ENCODE results near the gene C2CD3.
A peak's percentile ranks its signal among the peaks of the same experiment; 100 is the strongest.
"Not testable (repeated sequence)": the region's sequence is repeated elsewhere in the genome, so short reads cannot be mapped to it uniquely, and the experiment has no call there.

Gene C2CD3

DNA sequence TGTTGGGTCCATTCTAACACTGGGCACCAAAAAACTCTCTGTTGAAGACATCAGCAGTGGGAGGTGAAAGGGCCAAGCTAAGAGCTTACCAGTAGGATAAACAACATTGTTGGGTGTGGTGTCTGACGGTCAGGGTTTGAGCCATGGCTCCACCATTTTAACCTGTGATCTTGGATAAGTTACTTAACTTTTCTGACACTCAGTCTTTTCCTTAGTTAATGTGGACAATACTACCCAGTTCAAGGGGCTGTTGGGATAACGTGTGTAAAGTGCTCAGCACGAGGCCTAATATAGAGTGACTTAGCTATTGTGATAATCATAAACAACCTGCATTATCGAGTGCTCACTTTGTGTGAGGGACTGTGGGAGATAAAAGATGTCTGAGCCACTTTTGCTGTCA lies 168.0 kb downstream of the C2CD3 start:
- DNase-seq (ENCODE audit: low spot score), result no peak

DNA sequence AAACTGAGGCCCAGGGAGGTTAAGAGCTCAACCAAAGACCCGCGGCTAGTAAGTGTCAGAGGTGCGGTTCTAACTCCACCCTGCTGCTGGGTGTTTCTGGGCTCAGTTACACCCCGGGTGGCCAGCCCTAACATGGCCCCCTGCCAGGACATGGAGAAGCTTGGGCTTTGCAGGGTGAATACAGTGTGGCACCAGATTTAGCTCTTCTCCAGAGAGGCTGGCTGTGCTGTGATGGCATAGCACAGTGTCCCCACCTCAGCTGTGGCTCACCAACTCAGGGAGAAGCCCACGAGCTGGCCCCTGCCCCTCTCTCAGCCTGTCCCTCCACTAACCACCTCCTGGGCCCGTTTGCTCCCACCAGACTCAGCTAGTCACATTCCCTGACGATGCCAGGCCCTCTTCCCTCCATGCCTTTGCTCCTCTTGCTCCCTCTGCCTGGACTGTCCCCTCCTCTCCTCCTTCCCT lies 168.9 kb downstream of the C2CD3 start:
- peak; percentile 89 for DNase-seq (ENCODE audit: low spot score)

DNA sequence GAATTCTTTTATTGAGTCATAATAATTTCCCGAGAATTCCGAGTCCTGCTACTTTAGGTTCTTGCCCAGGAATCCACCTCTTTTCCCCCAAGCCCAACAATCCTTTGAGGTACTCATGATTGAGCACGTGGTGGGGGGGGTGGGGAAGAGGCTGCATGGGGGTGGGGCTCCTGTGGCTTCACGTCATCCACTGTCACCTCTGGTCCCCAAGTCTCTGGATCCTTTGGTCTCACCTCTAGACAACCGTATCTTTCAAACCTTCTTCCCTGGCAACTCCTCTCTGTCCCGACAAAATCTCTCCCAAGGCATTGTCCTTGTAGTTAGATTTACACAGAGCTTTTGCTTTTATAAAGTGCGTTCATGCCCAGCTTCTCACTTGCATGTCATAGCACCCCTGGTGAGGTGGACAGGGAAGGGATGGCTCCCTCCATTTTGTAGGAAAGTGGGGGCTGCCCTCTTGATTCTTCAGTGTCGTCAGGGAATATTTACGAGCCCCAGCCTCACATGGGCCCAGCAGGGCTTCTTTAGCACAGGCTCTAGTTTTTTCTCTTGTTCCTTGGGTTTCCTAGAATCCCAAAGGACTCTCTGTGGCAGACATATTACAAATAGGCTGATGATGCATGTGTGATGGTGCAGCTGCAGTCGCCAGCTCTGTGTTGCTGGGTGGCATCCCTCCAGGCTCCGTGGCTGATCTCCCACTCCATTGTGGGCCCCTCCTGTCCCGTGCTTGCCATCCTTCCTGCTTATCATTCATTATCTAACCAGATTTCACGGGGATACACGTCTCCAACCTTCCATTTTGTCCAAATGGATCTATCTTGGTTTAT lies 170.3 kb downstream of the C2CD3 start:
- DNase-seq (ENCODE audit: low spot score), result no peak

DNA sequence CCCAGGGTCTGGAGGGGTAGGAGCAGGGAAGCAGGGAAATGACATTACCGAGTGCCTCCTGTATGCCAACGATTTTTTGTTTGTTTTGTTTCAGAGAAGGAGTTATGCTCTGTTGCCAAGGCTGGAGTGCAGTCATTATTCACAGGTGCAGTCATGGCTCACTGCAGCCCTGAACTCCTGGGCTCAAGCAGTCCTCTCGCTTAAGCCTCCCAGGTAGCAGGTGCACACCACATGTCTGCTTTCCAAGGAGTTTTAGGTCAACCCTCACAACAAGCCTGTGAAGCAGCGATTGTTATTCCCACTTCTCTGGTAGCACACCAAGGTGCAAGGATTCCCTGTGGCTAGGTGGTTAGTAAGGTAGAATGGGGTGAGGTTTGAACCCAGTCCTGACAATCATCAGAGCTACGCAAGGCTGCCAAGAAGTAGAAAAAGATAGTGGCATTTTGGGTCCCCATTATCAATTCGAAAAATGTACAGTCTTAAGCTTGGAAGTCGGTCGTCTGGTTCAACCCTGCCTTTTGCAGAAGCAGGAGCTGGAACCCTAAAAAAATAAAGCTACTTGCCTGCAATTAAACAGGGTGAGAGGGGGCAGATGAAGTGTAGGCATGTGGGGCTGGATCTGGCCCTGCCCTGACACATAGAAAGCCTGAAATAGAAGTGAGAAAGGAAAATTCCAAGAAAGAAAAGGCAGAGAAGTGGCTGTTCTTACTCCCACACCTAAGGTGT lies 171.1 kb downstream of the C2CD3 start:
- DNase-seq (ENCODE audit: low spot score), result no peak

DNA sequence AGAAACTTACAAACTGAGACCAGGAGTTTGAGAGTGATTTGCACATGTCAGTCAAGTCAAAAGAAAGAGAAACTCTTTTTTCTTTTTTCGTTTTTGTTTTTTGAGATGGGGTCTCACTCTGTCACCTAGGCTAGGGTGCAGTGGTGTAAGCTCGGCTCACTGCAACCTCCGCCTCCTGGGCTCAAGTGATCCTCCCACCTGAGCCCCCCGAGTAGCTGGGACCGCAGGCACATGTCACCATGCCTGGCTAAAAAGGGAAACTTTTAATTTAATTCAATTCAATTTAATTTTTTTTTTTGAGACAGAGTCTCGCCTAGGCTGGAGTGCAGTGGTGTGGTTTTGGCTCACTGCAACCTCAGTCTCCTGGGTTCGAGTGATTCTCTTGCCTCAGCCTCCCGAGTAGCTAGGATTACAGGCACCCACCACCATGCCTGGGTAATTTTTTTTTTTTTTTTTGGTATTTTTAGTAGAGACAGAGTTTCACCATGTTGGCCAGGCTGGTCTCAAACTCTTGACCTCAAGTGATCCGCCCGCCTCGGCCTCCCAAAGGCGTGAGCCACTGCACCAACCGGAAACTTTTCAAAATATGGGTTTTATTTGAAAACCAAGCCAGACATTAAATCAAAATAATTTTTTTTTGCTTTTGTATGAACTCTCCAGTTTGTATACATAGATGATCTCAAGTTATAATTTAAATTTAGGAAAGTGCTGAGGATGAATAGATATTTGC lies 171.8 kb downstream of the C2CD3 start:
- no peak for DNase-seq (ENCODE audit: low spot score)

DNA sequence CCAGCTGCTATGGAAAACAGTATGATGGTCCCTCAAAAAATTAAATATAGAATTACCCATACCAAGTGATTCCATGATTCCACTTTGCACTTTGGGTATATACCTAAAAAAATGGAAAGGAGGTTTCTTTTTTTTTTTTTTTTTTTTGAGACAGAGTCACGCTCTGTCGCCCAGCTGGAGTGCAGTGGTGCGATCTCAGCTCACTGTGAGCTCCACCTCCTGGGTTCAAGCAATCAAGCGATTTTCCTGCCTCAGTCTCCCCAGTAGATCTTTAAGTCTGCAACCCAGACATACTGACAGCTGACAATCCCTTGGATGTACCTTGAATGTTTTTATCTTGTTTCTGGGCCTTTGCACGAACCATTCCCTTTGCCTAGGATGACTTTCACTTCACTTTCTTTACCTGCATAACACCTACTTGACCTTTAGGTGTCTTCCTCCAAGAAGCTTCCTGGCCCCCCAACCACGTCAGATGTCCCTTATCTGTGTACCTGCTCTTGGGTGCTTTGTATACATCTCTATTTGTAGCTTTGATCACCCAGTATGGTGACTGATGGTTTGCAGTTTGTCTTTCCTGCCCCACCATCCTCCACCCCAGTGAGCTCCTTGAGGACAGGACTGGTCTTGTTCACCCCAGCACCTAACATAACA lies 173.6 kb downstream of the C2CD3 start:
- DNase-seq (ENCODE audit: low spot score), result no peak

DNA sequence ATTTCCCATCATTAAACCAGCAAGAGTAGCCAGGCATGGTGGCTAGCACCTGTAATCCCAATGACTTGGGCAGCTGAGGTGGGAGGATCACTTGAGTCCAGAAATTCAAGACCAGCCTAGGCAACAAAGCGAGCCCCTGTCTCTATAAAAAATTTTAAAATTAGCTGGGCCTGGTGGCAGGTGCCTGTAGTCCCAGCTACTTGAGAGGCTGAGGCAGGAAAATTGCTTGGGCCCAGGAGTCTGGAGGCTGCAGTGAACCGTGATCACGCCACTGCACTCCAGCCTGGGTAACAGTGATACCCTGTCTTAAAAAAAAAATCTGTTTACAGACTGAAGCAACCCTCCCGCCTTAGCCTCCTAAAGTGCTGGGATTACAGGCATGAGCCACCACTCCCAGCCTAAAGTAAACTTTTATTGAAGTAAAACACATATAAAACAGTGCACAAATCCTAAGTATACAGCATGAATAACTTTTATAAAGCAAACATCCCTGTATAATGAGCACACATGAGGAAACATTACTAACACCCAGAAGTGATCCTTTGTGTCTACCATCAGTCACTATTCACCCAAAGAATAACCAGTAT lies 174.5 kb downstream of the C2CD3 start:
- no peak for DNase-seq (ENCODE audit: low spot score)

DNA sequence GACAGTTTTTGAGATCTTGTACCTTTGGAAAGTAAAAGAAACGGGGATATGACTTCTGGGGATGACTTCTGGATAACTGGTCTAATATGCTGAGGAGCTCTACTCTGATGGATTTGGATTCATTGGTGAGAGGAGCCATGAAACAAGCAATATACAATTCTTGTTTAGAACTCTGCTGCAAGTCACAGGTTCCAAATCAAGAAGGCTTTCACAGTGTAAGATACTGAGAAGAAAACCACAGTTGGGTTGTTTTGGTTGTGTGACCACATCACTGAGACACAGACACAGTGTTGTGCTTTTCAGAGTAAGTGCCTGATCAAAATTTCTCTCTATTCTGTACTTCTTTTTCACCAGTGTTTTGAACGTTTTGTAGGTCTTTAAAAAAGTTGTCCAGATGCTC lies 175.1 kb downstream of the C2CD3 start:
- no peak for DNase-seq (ENCODE audit: low spot score)

DNA sequence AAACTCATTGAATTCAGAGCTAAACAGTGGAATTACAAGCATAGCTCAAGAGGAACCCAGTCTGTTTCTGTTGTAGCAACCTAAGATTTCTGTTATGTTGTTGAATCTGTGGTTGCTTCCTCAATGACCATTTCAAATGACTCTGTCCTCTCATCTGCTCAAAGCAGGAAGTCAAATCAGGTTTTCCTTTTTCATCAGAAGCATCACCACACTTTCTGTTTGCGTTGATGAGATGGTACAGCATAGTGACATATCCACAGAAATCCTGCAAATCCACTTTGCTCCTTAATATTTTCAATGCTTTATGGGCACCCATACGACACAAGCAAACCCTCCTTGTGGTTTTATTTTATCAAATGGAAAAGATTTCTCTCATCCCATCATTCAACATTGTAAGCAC lies 175.6 kb downstream of the C2CD3 start:
- no peak for DNase-seq (ENCODE audit: low spot score)

DNA sequence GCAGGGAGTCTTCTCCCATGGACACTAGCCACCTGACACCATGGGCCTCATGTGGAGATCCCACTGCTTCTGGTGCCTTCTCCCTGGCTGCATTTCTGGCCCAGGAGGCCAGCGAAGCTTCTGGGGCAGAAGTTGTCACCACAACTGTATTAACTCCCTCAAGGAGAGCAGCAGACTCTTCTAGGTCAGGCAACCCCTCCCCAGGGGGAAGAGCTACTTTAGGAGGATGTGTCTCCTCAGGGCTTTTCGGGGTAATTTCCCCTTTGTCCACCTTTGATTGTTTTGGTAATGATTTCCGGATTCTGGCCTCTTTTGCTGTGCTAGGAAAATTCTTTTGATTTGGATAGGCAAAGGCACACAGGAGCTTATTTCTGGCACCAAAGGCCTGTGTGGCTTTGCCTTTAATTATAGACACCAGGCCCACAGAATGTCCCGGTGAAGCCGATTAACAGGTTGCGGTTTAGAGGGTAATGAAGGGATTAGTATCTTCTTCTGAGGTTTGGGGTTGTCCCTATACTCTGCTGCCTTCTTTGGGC lies 179.3 kb downstream of the C2CD3 start:
- DNase-seq (ENCODE audit: low spot score), result no peak

DNA sequence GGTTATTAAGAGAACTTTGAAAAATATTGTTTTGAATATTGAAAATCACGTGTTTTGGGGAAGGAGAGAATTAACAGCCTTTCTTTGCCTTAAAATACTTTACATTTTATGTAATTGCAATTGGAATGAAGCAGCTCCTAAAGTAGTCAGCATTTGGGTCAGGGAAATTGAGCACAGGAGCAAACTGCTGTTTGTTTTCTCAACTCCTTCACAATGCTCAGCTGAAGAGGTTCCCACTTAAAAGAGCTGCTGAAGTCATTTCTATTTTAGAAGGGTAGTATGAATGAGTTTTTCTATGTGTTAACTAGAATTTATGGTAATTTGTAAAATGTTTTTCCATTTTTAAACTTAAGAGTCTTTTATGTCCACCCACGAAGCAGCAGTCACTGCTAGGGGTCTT lies 180.1 kb downstream of the C2CD3 start:
- DNase-seq (ENCODE audit: low spot score), result no peak

DNA sequence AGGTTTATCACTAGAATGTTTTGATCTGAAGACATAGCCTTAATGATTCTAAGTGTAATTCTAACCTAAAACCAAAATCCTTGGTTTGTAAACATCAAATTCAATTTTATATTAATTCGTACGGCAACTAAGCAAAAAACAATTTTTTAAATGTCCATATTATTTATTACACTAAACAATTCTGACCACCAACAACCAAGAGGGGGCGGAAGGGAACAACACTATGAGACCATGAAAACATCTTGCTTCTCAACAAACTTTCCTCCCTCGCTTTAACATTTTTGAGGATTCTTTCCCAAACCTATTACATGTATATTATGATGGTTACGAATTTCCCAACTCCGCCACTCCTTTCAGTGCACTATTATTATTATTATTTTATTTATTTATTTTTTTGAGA lies 181.6 kb downstream of the C2CD3 start:
- DNase-seq (ENCODE audit: low spot score), result peak; percentile 57

DNA sequence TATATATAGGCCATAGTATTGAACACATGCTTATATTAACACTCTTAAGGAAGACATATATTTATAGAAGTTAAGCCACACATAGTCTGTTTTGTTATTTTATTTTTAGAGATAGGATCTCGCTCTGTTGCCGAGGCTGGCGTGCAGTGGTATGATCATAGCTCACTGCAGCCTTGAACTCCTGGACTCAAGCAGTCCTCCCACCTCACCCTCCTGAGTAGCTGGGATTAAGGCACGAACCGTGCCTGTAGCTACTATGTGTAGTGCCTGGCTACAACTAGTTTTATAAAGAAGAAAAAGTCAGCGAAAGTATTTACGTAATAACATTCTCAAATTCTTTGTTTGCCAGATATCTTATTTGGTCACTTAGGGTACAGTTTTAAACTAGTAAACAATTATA lies 182.6 kb downstream of the C2CD3 start:
- DNase-seq (ENCODE audit: low spot score), result no peak

DNA sequence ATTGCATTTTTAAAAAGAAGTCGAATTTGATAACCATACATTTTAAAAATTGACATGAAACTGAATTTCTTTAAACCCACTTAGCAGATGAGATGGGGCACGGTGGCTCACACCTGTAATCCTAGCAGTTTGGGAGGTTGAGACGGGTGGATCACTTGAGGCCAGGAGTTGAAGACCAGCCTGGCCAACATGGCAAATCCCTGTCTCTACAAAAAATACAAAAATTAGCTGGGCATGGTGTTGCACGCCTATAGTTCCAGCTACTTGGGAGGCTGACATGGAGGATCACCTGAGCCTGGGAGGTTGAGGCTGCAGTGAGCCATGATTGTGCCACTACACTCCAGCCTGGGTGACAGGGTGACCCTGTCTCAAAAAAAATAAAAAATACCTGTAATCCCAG lies 185.1 kb downstream of the C2CD3 start:
- not testable (repeated sequence) for DNase-seq (ENCODE audit: low spot score)

DNA sequence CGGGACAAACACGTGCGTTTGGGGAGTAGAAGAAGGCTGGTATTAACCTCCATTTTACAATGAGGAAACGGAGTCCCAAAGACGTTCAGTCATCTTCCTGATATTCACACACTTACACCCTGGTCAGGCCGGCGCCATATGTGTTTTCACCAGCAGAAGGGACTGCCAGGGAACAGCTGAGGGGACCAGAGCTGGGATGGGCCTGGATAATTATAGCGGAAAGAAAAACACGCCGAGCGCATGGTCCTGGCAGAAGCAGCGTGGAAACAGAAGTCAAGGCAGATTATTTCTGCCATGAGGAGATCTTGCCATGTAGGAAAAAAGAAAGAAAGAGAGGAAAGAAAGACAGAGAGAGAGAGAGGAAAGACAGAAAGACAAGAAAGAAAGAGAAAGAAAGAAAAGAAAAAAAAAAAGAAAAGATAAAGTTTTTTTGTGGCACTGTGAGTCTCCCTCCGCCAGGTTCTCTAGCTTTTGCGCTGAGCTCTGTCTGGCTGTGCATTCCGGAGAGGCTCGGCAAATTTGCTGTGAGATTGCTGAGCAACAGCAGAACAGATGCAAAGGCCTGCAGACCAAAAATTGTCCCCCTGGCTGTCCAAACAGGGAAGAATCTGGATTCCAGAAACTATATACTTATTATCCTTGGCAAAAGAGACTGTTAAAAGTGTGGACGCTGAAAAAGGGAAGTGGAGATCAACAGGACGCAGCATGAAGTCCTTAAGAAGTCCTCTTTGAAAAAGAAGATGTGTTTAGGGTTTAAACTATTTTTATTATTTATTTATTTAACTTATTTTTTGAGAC lies 186.9 kb downstream of the C2CD3 start:
- no peak for DNase-seq (ENCODE audit: low spot score)

DNA sequence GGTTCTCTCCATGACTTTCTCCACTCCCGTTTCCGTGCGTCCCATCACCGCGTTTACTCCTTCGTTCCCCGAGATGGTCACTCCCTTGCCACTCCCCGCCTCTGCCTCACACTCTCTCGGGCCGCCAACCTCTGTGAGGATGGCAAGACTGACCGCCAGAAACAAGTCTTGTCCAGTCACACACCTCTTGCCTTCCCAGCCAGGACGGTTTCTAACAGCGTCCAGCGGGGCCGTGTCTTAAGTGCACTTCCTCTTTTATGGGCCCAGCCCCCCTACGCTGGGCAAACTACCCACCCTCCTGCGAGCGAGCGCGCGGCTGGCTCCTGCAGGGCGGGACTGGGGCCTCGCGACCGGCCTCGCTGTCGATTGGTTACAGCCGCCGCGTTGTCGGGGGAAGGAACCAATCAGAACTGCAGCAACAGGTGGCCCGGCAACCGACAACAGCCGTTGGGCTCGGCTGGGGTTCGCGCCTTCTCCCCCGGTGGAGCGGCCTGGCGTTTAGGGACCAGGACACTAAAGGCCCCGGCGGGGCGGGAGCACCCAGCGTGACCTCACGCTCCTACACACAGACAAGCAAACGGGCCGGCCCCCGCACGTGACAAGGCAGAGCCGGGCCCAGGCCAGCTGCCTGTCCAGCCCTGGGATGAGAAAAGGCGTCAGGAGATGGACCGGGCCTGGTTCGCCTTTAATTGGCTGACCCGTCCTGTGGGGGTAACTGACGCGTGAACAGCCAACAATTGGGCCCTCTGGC lies 187.6 kb downstream of the C2CD3 start:
- DNase-seq (ENCODE audit: low spot score), result peak; percentile 93

DNA sequence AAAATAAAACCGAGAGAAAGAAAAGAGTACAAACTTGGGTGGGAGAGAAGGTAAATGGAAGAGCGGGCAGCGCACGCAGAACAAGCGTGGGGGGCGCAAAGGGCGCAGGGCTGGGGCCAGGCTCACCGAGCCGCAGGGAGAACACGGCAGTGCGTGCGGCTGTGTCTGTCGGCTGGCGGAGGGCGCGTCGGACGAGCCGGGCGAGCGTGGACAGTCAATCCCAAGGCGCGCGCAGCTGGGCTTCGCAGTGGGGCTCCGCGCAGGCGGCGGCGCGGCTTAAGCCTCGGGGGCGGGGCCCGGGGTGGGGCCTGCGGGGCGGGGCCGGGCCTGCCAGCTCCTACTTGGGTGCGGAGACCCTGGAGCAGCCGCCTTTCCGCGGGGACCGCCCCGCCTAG lies 188.2 kb downstream of the C2CD3 start, which contains the start of gene UCP2:
Gene UCP2, minus strand, starts transcription at position 249 of the 395 bp plus-strand sequence. CDS start 4,465 bp downstream, outside the sequence.
- DNase-seq (ENCODE audit: low spot score), result peak; percentile 86

DNA sequence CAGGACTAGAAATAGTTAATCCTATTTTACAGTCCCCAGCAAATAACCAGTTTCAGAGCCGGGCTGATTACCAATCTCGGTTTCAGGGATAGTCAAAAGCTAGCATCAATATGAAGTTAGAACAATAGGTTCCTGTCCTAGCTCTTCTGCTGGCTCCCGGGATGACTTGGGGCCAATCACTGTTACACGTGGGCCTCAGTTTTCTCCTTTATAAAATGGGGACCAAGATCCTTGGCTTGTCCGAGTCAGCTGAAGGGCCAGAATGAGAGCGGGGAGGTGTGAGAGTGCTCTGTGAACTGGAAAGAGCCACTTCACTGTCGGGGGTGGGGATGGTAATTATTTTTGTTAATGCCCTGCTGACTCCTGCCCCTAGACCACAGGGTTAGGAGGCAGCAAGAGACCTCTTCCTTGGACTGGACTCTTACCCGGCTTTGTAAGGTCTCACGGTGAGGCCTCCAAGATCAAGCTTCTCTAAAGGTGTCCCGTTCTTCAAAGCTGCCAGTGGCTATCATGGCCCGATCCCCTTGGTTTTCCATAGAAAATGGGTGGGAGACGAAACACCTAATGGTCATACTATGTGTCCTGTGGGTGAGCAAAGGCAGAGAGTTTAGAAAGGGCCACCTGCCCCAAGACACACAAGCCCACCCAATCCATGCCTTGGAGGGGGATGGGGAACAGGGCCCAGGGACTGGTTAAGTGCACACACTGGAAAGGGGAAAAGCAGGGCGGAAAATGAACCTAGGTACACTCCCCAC lies 189.6 kb downstream of the C2CD3 start:
- DNase-seq (ENCODE audit: low spot score), result no peak
